Cardiac muscle cell (in vitro differentiated cells and primary cell): ENCODE data around the gene ZEB2. TPM values are rescaled to one million over a fixed set of nuclear protein-coding genes. Genes with fewer than 3 reads are reported as not detected.
A peak's percentile ranks its signal among the peaks of the same experiment; 100 is the strongest.

ENCODE experiments used
- DNase-seq, 2 donors: peaks; one replicate each; pipeline versions ENCODE4 v3.0.0 to v3.0.0-alpha.2; 2010 to 2017; ENCODE audit warnings: low read depth in 1 of 2, low spot score in 1 of 2
- H3K27ac ChIP-seq: fragments of 200-600 bp; sonication (generic); 2 replicates; pipeline ENCODE4 v1.5.1; 2016
- H3K27me3 ChIP-seq: fragments of 200-600 bp; sonication (generic); 2 replicates; pipeline ENCODE4 v1.6.0; 2016; ENCODE audit warnings: control low read depth
- H3K36me3 ChIP-seq: fragments of 200-600 bp; sonication (generic); 2 replicates; pipeline ENCODE4 v1.5.1; 2016; ENCODE audit warnings: control low read depth
- H3K4me1 ChIP-seq: fragments of 200-600 bp; sonication (generic); 2 replicates; pipeline ENCODE4 v1.8.1; 2017; ENCODE audit warnings: low read depth, mild to moderate bottlenecking, mixed run types
- H3K4me3 ChIP-seq: fragments of 200-600 bp; sonication (generic); 2 replicates; pipeline ENCODE4 v1.5.1; 2016; ENCODE audit warnings: mild to moderate bottlenecking
- H3K9me3 ChIP-seq: fragments of 200-600 bp; sonication (generic); 2 replicates; pipeline ENCODE4 v1.5.1; 2017; ENCODE audit warnings: low read depth, mild to moderate bottlenecking, control low read depth
- polyA plus RNA-seq: library from polyadenylated mRNA; unstranded; fragments of >200 nt; fragmentation: Nextera tagmentation; extraction: Ambion mirVana; gene quantifications from 2 replicates; pipeline ENCODE4 v1.2.1, GENCODE V29; 2016
- total RNA-seq: library from RNA; depleted of rRNA; stranded (reverse); fragments of >200 nt; gene quantifications from 2 replicates; pipeline ENCODE4 v1.2.3, GENCODE V29; 2016
- TF ChIP-seq, protein P1 (sequence below): IDR thresholded peaks from 2 replicates; pipeline ENCODE4 v1.5.1; 2012; ENCODE audit warnings: low read depth, mild to moderate bottlenecking, low read length

Gene ZEB2
- total and polyA plus RNA-seq, 2 experiments from 2014 or later, result 16.8 to 41.2 TPM

DNA sequence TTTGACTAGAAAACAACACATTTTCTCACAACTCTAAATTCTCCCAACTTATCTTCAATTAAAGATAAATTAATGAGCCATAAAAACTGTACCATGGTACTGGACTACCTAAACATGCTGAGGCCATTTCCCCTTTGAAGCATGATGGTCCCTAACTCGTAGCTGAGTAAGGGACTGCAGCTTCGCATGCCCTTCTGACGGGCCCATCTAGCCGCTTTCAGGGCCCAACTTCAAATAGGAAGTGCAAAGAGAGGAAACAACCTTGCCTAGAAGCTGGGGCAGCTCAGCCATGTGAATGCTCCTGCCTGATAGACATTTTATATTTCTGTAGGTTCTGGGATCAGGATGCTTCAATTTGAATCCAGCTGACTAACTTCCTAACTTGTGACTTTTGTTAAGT, 72.4 kb downstream of the ZEB2 start:
- Histone ChIP-seq H3K27ac (peak overlapping the region; percentile 46), H3K36me3 (no peaks in the 10 kb centered on the region), H3K27me3 (no peaks in the 10 kb centered on the region), H3K4me3 (no peak overlapping the region), H3K4me1 (peaks cover 41% of the 10 kb centered on the region), H3K9me3 (no peaks in the 10 kb centered on the region)
- TF ChIP-seq, protein P1, sequence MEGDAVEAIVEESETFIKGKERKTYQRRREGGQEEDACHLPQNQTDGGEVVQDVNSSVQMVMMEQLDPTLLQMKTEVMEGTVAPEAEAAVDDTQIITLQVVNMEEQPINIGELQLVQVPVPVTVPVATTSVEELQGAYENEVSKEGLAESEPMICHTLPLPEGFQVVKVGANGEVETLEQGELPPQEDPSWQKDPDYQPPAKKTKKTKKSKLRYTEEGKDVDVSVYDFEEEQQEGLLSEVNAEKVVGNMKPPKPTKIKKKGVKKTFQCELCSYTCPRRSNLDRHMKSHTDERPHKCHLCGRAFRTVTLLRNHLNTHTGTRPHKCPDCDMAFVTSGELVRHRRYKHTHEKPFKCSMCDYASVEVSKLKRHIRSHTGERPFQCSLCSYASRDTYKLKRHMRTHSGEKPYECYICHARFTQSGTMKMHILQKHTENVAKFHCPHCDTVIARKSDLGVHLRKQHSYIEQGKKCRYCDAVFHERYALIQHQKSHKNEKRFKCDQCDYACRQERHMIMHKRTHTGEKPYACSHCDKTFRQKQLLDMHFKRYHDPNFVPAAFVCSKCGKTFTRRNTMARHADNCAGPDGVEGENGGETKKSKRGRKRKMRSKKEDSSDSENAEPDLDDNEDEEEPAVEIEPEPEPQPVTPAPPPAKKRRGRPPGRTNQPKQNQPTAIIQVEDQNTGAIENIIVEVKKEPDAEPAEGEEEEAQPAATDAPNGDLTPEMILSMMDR, result no peak
- no peak for DNase-seq

- Histone ChIP-seq H3K27me3 (no peaks in the 10 kb centered on the region), H3K9me3 (no peaks in the 10 kb centered on the region), H3K27ac (no peak overlapping the region), H3K4me3 (no peak overlapping the region), H3K36me3 (no peaks in the 10 kb centered on the region), H3K4me1 (peaks cover 45% of the 10 kb centered on the region)
- TF ChIP-seq, protein P1, result no peak
- no peak for DNase-seq
These were observed 73.8 kb downstream of the ZEB2 start for GRCh38 chr2:144446136-144446535.

DNA sequence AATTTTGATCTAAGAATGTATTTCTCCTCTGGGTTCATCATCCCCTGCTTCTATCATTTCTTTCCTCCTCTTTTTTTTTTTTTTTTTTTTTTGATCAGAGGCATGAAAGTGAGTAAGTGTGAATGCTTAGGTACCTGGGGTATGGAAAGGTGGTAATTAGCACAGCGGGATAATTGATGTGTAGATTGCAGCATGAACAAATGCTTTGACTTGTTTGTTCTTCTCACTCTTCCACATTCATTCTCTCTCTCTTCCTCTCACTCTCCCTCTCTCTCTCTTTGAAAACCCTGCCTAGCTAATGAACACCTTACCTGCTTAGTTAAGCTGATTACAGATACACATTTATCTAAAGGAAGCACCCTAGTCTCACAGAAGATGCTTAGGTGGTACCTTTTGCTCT, 74.7 kb downstream of the ZEB2 start:
- Histone ChIP-seq H3K27ac (no peak overlapping the region), H3K4me1 (peaks cover 49% of the 10 kb centered on the region), H3K36me3 (no peaks in the 10 kb centered on the region), H3K27me3 (no peaks in the 10 kb centered on the region), H3K4me3 (no peak overlapping the region), H3K9me3 (no peaks in the 10 kb centered on the region)
- no peak for DNase-seq
- TF ChIP-seq, protein P1, result no peak

DNA sequence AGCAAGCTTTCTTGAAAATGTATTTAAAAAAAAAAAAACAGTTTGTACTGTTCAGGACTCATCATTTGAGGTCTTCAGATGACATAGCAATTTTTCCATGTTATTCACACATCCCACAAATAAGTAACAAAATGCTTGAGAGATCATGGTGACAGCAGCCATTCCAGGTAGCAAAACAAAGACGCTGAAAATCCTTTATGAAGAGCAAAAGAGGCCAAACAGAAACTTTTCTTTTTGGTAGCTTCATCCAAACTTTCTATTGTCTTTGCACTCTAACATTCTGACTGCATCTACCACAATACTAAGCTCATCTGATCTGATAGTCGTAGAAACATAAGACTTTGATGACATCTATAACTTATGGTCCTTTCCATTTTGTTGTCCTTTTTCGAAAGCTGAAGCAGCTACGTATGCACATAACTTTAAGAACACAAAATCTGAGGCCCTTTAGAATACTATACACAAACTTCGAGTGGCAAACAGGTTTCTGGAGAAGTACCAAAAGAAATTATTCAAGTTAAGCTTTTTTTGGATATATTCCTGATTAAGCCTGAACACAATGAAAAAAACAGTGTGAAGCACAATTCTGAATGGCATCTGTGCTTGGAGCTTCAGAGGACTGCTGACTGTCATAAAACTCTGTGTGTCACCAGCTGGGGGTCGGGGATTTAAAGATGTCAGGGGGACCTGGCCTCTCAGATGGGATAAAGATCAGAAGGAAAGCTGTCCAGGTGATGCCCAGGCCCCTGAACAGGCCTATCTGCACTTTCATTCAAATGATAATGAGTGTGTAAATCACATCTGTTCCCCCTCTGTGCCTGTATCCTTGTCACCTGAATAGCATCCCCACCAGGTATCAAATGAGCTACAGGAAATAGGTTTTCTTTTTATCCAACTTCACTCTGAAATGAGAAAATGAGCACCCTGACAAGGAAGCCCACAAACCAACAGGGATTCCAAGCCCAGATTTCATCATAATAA, 75.8 kb downstream of the ZEB2 start:
- no peaks in the 10 kb centered on the region for H3K27me3 ChIP-seq
- DNase-seq, result no peak
- peak overlapping the region; percentile 41 for H3K27ac ChIP-seq
- no peaks in the 10 kb centered on the region for H3K36me3 ChIP-seq
- no peaks in the 10 kb centered on the region for H3K9me3 ChIP-seq
- peaks cover 49% of the 10 kb centered on the region for H3K4me1 ChIP-seq
- H3K4me3 ChIP-seq, result no peak overlapping the region
- TF ChIP-seq, protein P1, result no peak

- Histone ChIP-seq H3K27me3 (no peaks in the 10 kb centered on the region), H3K4me3 (no peak overlapping the region), H3K36me3 (no peaks in the 10 kb centered on the region), H3K9me3 (no peaks in the 10 kb centered on the region), H3K27ac (peak overlapping the region; percentile 49), H3K4me1 (peaks cover 38% of the 10 kb centered on the region)
- no peak for DNase-seq
- TF ChIP-seq, protein P1, result no peak
These were observed 78.2 kb downstream of the ZEB2 start for GRCh38 chr2:144441711-144442141.
